ENCODE results near the gene C1QTNF1. TPM values are rescaled to one million over a fixed set of nuclear protein-coding genes. Genes with fewer than 3 reads are reported as not detected.

Gene C1QTNF1
- total RNA-seq, 1 experiment from 2014 or later, result 19.9 TPM

GRCh38 chr17:79096477-79096876, 72.5 kb downstream of the C1QTNF1 start:
- H3K4me3 ChIP-seq (ENCODE audit: low read depth, low read length), result no peak overlapping the region
- BruUV-seq (replicated peaks), result no TSS peak
- intact Hi-C loops (cut with micrococcal nuclease; ENCODE audit: unreplicated experiment), result no loop called here
- no peak for DNase-seq
- Mint-ChIP-seq H3K27ac (ENCODE audit: unreplicated experiment) (no peak overlapping the region), H3K9me3 (ENCODE audit: unreplicated experiment) (no peaks in the 10 kb centered on the region), H3K27me3 (ENCODE audit: insufficient read depth, unreplicated experiment) (peaks cover 16% of the 10 kb centered on the region), H3K36me3 (ENCODE audit: insufficient read depth, unreplicated experiment) (no peaks in the 10 kb centered on the region), H3K4me3 (ENCODE audit: unreplicated experiment) (no peak overlapping the region), H3K4me1 (ENCODE audit: low read depth, unreplicated experiment) (no peaks in the 10 kb centered on the region)
- TF ChIP-seq, protein P1, sequence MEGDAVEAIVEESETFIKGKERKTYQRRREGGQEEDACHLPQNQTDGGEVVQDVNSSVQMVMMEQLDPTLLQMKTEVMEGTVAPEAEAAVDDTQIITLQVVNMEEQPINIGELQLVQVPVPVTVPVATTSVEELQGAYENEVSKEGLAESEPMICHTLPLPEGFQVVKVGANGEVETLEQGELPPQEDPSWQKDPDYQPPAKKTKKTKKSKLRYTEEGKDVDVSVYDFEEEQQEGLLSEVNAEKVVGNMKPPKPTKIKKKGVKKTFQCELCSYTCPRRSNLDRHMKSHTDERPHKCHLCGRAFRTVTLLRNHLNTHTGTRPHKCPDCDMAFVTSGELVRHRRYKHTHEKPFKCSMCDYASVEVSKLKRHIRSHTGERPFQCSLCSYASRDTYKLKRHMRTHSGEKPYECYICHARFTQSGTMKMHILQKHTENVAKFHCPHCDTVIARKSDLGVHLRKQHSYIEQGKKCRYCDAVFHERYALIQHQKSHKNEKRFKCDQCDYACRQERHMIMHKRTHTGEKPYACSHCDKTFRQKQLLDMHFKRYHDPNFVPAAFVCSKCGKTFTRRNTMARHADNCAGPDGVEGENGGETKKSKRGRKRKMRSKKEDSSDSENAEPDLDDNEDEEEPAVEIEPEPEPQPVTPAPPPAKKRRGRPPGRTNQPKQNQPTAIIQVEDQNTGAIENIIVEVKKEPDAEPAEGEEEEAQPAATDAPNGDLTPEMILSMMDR (IDR thresholded peaks at IDR 0.05; ENCODE audit: insufficient read depth in 1 of 2, low read depth in 1 of 2, low read length in 1 of 2, severe bottlenecking in 1 of 2, unreplicated experiment in 1 of 2), result no peak
- ChIA-PET CTCF (interaction anchor here (0.7 kb wide), 1 partner anchor 301 kb away, joined by 7 read pairs; no protein-coding TSS in a partner anchor), POLR2A (no interaction called here)
- H3K4me1 ChIP-seq, result no peaks in the 10 kb centered on the region; the same call in 1 of the 2 replicates
- 0 out of 2 replicates have a peak, but pooled peaks cover 1% of the 10 kb centered on the region for H3K27me3 ChIP-seq (replicated peaks; ENCODE audit: control insufficient read depth, insufficient read depth, low read length)
- H3K36me3 ChIP-seq (ENCODE audit: control insufficient read depth, insufficient read depth, low read length), result no peaks in the 10 kb centered on the region
- H3K9me3 ChIP-seq, result no peaks in the 10 kb centered on the region

- TF ChIP-seq, protein P1 (IDR thresholded peaks at IDR 0.05; ENCODE audit: insufficient read depth in 1 of 2, low read depth in 1 of 2, low read length in 1 of 2, severe bottlenecking in 1 of 2, unreplicated experiment in 1 of 2), result no peak
- DNase-seq, result no peak
- Mint-ChIP-seq H3K27me3 (ENCODE audit: insufficient read depth, unreplicated experiment) (peaks cover 16% of the 10 kb centered on the region), H3K36me3 (ENCODE audit: insufficient read depth, unreplicated experiment) (no peaks in the 10 kb centered on the region), H3K27ac (ENCODE audit: unreplicated experiment) (no peak overlapping the region), H3K9me3 (ENCODE audit: unreplicated experiment) (no peaks in the 10 kb centered on the region), H3K4me1 (ENCODE audit: low read depth, unreplicated experiment) (no peaks in the 10 kb centered on the region), H3K4me3 (ENCODE audit: unreplicated experiment) (peak overlapping the region; percentile 11)
- Histone ChIP-seq H3K27me3 (replicated peaks; ENCODE audit: control insufficient read depth, insufficient read depth, low read length) (0 out of 2 replicates have a peak, but pooled peaks cover 1% of the 10 kb centered on the region), H3K9me3 (no peaks in the 10 kb centered on the region), H3K4me1 (no peaks in the 10 kb centered on the region; the same call in 1 of the 2 replicates), H3K4me3 (ENCODE audit: low read depth, low read length) (no peak overlapping the region), H3K36me3 (ENCODE audit: control insufficient read depth, insufficient read depth, low read length) (no peaks in the 10 kb centered on the region)
- no TSS peak for BruUV-seq (replicated peaks)
- ChIA-PET POLR2A (no interaction called here), CTCF (interaction anchor here (0.6 kb wide), 1 partner anchor 526 kb away, joined by 3 read pairs; no protein-coding TSS in a partner anchor)
- intact Hi-C loops (cut with micrococcal nuclease; ENCODE audit: unreplicated experiment), result no loop called here
Measured at GRCh38 chr17:79097226-79098055, 73.5 kb downstream of the C1QTNF1 start.

DNA sequence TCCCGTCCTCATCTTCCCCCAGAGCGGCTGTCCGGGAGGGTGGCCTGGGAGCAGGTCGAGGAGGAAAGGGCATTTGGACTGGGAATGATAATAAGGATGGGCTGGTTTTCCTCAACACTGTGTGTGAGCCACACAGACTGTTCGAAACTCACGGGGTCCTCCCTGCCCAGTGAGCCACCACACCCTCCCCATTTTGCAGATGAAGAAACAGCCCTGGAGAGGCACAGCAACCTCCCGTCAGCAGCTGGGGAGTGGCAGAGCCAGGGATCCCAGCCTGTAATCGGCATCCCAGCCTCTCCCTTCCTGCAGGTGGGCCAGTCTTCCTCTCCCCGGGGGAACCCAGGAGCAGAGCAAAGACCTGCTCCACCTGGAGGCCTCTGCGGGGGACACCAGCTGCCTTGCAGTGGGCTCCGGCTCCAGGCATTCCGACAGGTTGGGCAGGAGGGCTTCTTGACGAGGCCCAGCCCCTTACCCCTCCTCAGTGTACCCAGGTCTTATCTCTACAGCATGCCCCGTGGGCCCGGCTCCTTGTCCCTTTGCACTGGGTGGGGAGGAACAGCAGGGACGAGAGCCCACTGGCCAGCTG, 74.4 kb downstream of the C1QTNF1 start:
- TF ChIP-seq, protein P1 (IDR thresholded peaks at IDR 0.05; ENCODE audit: insufficient read depth in 1 of 2, low read depth in 1 of 2, low read length in 1 of 2, severe bottlenecking in 1 of 2, unreplicated experiment in 1 of 2), result no peak
- Histone ChIP-seq H3K4me3 (ENCODE audit: low read depth, low read length) (no peak overlapping the region), H3K4me1 (no peaks in the 10 kb centered on the region; the same call in 1 of the 2 replicates), H3K36me3 (ENCODE audit: control insufficient read depth, insufficient read depth, low read length) (no peaks in the 10 kb centered on the region), H3K27me3 (replicated peaks; ENCODE audit: control insufficient read depth, insufficient read depth, low read length) (0 out of 2 replicates have a peak, but pooled peaks cover 1% of the 10 kb centered on the region), H3K9me3 (no peaks in the 10 kb centered on the region)
- ChIA-PET CTCF (interaction anchor here (0.6 kb wide), 1 partner anchor 526 kb away, joined by 3 read pairs; no protein-coding TSS in a partner anchor), POLR2A (no interaction called here)
- Mint-ChIP-seq H3K4me3 (ENCODE audit: unreplicated experiment) (peak overlapping the region; percentile 11), H3K4me1 (ENCODE audit: low read depth, unreplicated experiment) (no peaks in the 10 kb centered on the region), H3K27ac (ENCODE audit: unreplicated experiment) (no peak overlapping the region), H3K27me3 (ENCODE audit: insufficient read depth, unreplicated experiment) (peaks cover 16% of the 10 kb centered on the region), H3K9me3 (ENCODE audit: unreplicated experiment) (no peaks in the 10 kb centered on the region), H3K36me3 (ENCODE audit: insufficient read depth, unreplicated experiment) (no peaks in the 10 kb centered on the region)
- peak in 1 of 2 experiments; percentile 27 for DNase-seq
- BruUV-seq (replicated peaks), result no TSS peak
- intact Hi-C loops (cut with micrococcal nuclease; ENCODE audit: unreplicated experiment), result no loop called here

Data from Caco-2 (cell line).